Panc1 (cell line): ENCODE data around the gene AFG3L2. TPM values are rescaled to one million over a fixed set of nuclear protein-coding genes. Genes with fewer than 3 reads are reported as not detected.
A peak's percentile ranks its signal among the peaks of the same experiment; 100 is the strongest.

ENCODE experiments used
- ATAC-seq: fragments of 200-7000 bp; cut with Tn5 transposase; 2 replicates; pipeline ENCODE4 v1.9.1; 2020; ENCODE audit warnings: mild to moderate bottlenecking, moderate library complexity
- BruUV-seq: library from RNA; stranded (reverse); fragments of 400-500 nt; replicated peaks from 2 replicates; lab custom pipeline; 2021; lab: Mats Ljungman, UMichigan
- CTCF ChIA-PET: fragments of 300-600 bp; sonication (Branson Sonifier 250); formaldehyde crosslinking; loops from one replicate; lab custom pipeline; 2022; ENCODE audit warnings: antibody characterized with exemption; lab: Charles Lee
- POLR2A ChIA-PET: fragments of 300-600 bp; sonication (Branson Sonifier 250); formaldehyde crosslinking; loops from one replicate; lab custom pipeline; 2022; ENCODE audit warnings: antibody characterized with exemption; lab: Charles Lee
- DNase-seq: peaks from one replicate; pipeline ENCODE4 v3.0.0-alpha.2; 2010; ENCODE audit warnings: low read depth, low spot score
- H3K27ac ChIP-seq: 2 replicates; pipeline ENCODE4 v1.5.1; 2011; ENCODE audit warnings: mild to moderate bottlenecking, low read length, inconsistent platforms
- H3K27me3 ChIP-seq: fragments of 200-500 bp; sonication (Bioruptor generic); 2 replicates; pipeline ENCODE4 v1.6.0; 2014; ENCODE audit warnings: low read length, inconsistent platforms; ENCODE audit not compliant: control insufficient read depth, insufficient read depth
- H3K36me3 ChIP-seq: fragments of 200-500 bp; sonication (Bioruptor generic); 2 replicates; pipeline ENCODE4 v1.5.1; 2014; ENCODE audit warnings: inconsistent platforms, mild to moderate bottlenecking, low read length, moderate library complexity; ENCODE audit not compliant: control insufficient read depth, insufficient read depth
- H3K4me1 ChIP-seq: 2 replicates; pipeline ENCODE4 v1.5.1; 2011; ENCODE audit warnings: inconsistent platforms, mild to moderate bottlenecking, low read length, moderate library complexity; ENCODE audit not compliant: control insufficient read depth, insufficient read depth
- H3K4me3 ChIP-seq, 2 experiments: 2 replicates each; pipeline ENCODE4 v1.5.1; 2011 to 2012; ENCODE audit warnings: low read depth in 2 of 2, low read length in 2 of 2, mild to moderate bottlenecking in 2 of 2, inconsistent platforms in 1 of 2, moderate library complexity in 1 of 2
- H3K9me3 ChIP-seq: fragments of 200-500 bp; sonication (Bioruptor generic); 2 replicates; pipeline ENCODE4 v1.5.1; 2014; ENCODE audit warnings: low read depth, mild to moderate bottlenecking, inconsistent platforms, low read length, moderate library complexity; ENCODE audit not compliant: control insufficient read depth, insufficient read depth
- CTCF ChIP-seq: fragments of 450-650 bp; IDR thresholded peaks from 2 replicates; pipeline ENCODE4 v1.5.1; 2017; ENCODE audit warnings: mild to moderate bottlenecking
- POLR2AphosphoS5 ChIP-seq: IDR thresholded peaks from 2 replicates; pipeline ENCODE4 v1.6.1; 2012; ENCODE audit warnings: mild to moderate bottlenecking, low read depth, low read length, moderate library complexity
- REST ChIP-seq, 2 experiments: IDR thresholded peaks; 2 replicates each; pipeline ENCODE4 v1.6.1; 2011 to 2012; ENCODE audit warnings: low read depth in 2 of 2, control low read depth in 1 of 2, low read length in 1 of 2, mild to moderate bottlenecking in 1 of 2, moderate library complexity in 1 of 2; ENCODE audit not compliant: insufficient read depth in 1 of 2
- SIN3A ChIP-seq: IDR thresholded peaks from 2 replicates; pipeline ENCODE4 v1.6.1; 2012; ENCODE audit warnings: low read depth, mild to moderate bottlenecking, low read length, moderate library complexity, borderline replicate concordance; ENCODE audit not compliant: insufficient read depth
- TCF7L2 ChIP-seq: IDR thresholded peaks from 2 replicates; pipeline ENCODE4 v1.6.1; 2011; ENCODE audit warnings: mild to moderate bottlenecking, low read depth, low read length, inconsistent platforms
- in situ Hi-C: cut with HindIII; loops from 2 replicates; pipeline ENCODE4 v1.10.0; 2016; ENCODE audit warnings: low sequenced_read_pairs, low pct_unique_long_range_greater_than_20kb
- intact Hi-C: fragments of 100-400 bp; cut with micrococcal nuclease; formaldehyde crosslinking; loops from one replicate; pipeline ENCODE4 v1.10.0; 2022; ENCODE audit not compliant: unreplicated experiment
- total RNA-seq: library from RNA; stranded (reverse); gene quantifications from one replicate; pipeline ENCODE4 v1.2.1, GENCODE V29; 2021; ENCODE audit not compliant: unreplicated experiment

Gene AFG3L2
- total RNA-seq, 1 experiment from 2014 or later: 58.0 TPM

GRCh38 chr18:12422936-12423335 lies 45.9 kb upstream of the AFG3L2 start:
- Histone ChIP-seq H3K36me3 (no peaks in the 10 kb centered on the region), H3K27me3 (no peaks in the 10 kb centered on the region), H3K27ac (no peak overlapping the region), H3K9me3 (no peaks in the 10 kb centered on the region), H3K4me3 (no peak overlapping the region), H3K4me1 (peaks cover 4% of the 10 kb centered on the region; the same call in 1 of the 2 replicates)
- ATAC-seq (0 out of 2 replicates have a peak, but pooled peaks have one; percentile 51), DNase-seq (no peak)
- ChIA-PET POLR2A (interaction anchor here (0.5 to 0.6 kb wide), 2 partner anchors 83 to 267 kb away, joined by 3 to 4 read pairs; no protein-coding TSS in a partner anchor), CTCF (interaction anchor here (1.0 kb wide), 1 partner anchor 31 kb away, joined by 3 read pairs; no protein-coding TSS in a partner anchor)
- in situ Hi-C loops: no loop called here
- TF ChIP-seq CTCF (peak; percentile 76; the same call in 1 of the 2 replicates), POLR2AphosphoS5 (no peak)
- intact Hi-C loops: no loop called here
- BruUV-seq: no TSS peak

- intact Hi-C loops: no loop called here
- TSS peak; percentile 77 for BruUV-seq
Observed at GRCh38 chr18:12421732-12422131, 44.7 kb upstream of the AFG3L2 start.

More at GRCh38 chr18:12421732-12422131, 44.7 kb upstream of the AFG3L2 start:
- Histone ChIP-seq H3K9me3 (no peaks in the 10 kb centered on the region), H3K27ac (no peak overlapping the region), H3K27me3 (no peaks in the 10 kb centered on the region), H3K4me1 (peaks cover 4% of the 10 kb centered on the region; the same call in 1 of the 2 replicates), H3K4me3 (no peak overlapping the region), H3K36me3 (no peaks in the 10 kb centered on the region)
- in situ Hi-C loops: no loop called here
- ChIA-PET CTCF (no interaction called here), POLR2A (no interaction called here)
- DNase-seq: no peak
- TF ChIP-seq POLR2AphosphoS5 (no peak), SIN3A (no peak), TCF7L2 (no peak), CTCF (no peak), REST (IDR thresholded peaks at IDR 0.05; ENCODE audit: insufficient read depth in 1 of 2, low read depth in 2 of 2, low read length in 1 of 2) (no peak)
- ATAC-seq: no peak
